Loucy (cell line): Measurements from ENCODE around the gene CHRM2.

Source experiments
- H2AFZ ChIP-seq: fragments of 200-600 bp; sonication (generic); 2 replicates; pipeline ENCODE4 v1.6.0; 2016; ENCODE audit warnings: antibody characterized with exemption, mild to moderate bottlenecking, low read length, moderate library complexity
- H3F3A ChIP-seq: fragments of 200-600 bp; 2 replicates; pipeline ENCODE4 v1.6.0; 2016; ENCODE audit warnings: antibody characterized with exemption, low read depth, mild to moderate bottlenecking
- H3K27me3 ChIP-seq: fragments of 200-600 bp; sonication (generic); 2 replicates; pipeline ENCODE4 v1.6.1; 2014; ENCODE audit warnings: low read length, mild to moderate bottlenecking; ENCODE audit not compliant: insufficient read depth, poor library complexity, severe bottlenecking
- H3K36me3 ChIP-seq: fragments of 200-600 bp; sonication (generic); 2 replicates; pipeline ENCODE4 v1.6.1; 2016; ENCODE audit warnings: low read length; ENCODE audit not compliant: insufficient read depth
- H3K4me1 ChIP-seq: fragments of 200-600 bp; sonication (generic); 2 replicates; pipeline ENCODE4 v1.5.1; 2014; ENCODE audit warnings: low read length, mild to moderate bottlenecking; ENCODE audit not compliant: insufficient read depth, poor library complexity, severe bottlenecking
- H3K4me2 ChIP-seq: fragments of 200-600 bp; sonication (generic); 2 replicates; pipeline ENCODE4 v1.6.0; 2014; ENCODE audit warnings: antibody characterized with exemption, low read length, low read depth, mild to moderate bottlenecking; ENCODE audit not compliant: poor library complexity, severe bottlenecking
- H3K4me3 ChIP-seq: fragments of 200-600 bp; sonication (generic); 2 replicates; pipeline ENCODE4 v1.5.1; 2014; ENCODE audit warnings: low read length, mild to moderate bottlenecking, mixed read lengths; ENCODE audit not compliant: poor library complexity, severe bottlenecking
- H3K79me2 ChIP-seq: fragments of 200-600 bp; sonication (generic); 2 replicates; pipeline ENCODE4 v1.6.1; 2014; ENCODE audit warnings: low read length; ENCODE audit not compliant: insufficient read depth
- H3K9ac ChIP-seq: fragments of 200-600 bp; sonication (generic); 2 replicates; pipeline ENCODE4 v1.6.0; 2014; ENCODE audit warnings: mild to moderate bottlenecking, low read depth, low read length, moderate library complexity; ENCODE audit not compliant: poor library complexity, severe bottlenecking
- H3K9me2 ChIP-seq: fragments of 200-600 bp; sonication (generic); replicated peaks from 2 replicates; pipeline ENCODE4 v1.6.1; 2016; ENCODE audit warnings: low read depth, low read length, mixed read lengths
- H3K9me3 ChIP-seq: fragments of 200-600 bp; sonication (generic); 2 replicates; pipeline ENCODE4 v1.6.1; 2014; ENCODE audit warnings: mild to moderate bottlenecking, antibody characterized with exemption, low read length, low read depth; ENCODE audit not compliant: insufficient read depth
- H4K20me1 ChIP-seq: fragments of 200-600 bp; sonication (generic); 2 replicates; pipeline ENCODE4 v1.6.0; 2014; ENCODE audit warnings: antibody characterized with exemption, low read length, mild to moderate bottlenecking; ENCODE audit not compliant: insufficient read depth, poor library complexity, severe bottlenecking
- EZH2phosphoT487 ChIP-seq: fragments of 200-600 bp; IDR thresholded peaks from 2 replicates; pipeline ENCODE4 v1.6.1; 2018; ENCODE audit warnings: antibody characterized with exemption, mild to moderate bottlenecking, moderate library complexity, borderline replicate concordance
- TF ChIP-seq, protein P1 (sequence below): fragments of 200-600 bp; sonication (generic); conservative IDR thresholded peaks from 2 replicates; pipeline ENCODE4 v1.5.1; 2014; ENCODE audit warnings: mild to moderate bottlenecking, antibody characterized with exemption, low read length

The CHRM2 gene

DNA sequence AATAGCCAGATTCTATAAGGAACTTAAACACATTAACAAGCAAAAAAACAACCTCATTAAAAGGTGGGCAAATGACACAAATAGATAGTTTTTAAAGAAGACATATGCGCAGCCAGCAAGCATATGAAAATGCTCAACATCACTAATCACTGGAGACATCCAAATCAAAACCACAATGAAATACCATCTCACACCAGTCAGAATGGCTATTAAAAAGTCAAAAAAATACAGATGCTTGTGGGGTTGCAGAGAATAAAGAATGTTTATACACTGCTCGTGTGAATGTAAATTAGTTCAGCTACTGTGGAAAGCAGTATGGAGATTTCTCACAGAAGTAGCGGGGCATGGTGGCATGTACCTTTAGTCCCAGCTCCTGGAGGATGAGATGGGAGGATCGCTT, 164.0 kb downstream of the CHRM2 start:
- H3K9me3 ChIP-seq, result no peaks in the 10 kb centered on the region
- H3K4me3 ChIP-seq, result no peak overlapping the region
- H3K4me1 ChIP-seq, result no peaks in the 10 kb centered on the region
- H3K27me3 ChIP-seq, result no peaks in the 10 kb centered on the region
- no peaks in the 10 kb centered on the region for H3K9me2 ChIP-seq
- H3K36me3 ChIP-seq, result no peaks in the 10 kb centered on the region
- H3K9ac ChIP-seq, result no peak overlapping the region
- no peaks in the 10 kb centered on the region for H3K79me2 ChIP-seq
- H4K20me1 ChIP-seq, result no peaks in the 10 kb centered on the region
- H2AFZ ChIP-seq, result no peak overlapping the region
- no peak for TF ChIP-seq EZH2phosphoT487
- TF ChIP-seq, protein P1, sequence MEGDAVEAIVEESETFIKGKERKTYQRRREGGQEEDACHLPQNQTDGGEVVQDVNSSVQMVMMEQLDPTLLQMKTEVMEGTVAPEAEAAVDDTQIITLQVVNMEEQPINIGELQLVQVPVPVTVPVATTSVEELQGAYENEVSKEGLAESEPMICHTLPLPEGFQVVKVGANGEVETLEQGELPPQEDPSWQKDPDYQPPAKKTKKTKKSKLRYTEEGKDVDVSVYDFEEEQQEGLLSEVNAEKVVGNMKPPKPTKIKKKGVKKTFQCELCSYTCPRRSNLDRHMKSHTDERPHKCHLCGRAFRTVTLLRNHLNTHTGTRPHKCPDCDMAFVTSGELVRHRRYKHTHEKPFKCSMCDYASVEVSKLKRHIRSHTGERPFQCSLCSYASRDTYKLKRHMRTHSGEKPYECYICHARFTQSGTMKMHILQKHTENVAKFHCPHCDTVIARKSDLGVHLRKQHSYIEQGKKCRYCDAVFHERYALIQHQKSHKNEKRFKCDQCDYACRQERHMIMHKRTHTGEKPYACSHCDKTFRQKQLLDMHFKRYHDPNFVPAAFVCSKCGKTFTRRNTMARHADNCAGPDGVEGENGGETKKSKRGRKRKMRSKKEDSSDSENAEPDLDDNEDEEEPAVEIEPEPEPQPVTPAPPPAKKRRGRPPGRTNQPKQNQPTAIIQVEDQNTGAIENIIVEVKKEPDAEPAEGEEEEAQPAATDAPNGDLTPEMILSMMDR, result no peak
- H3K4me2 ChIP-seq, result no peak overlapping the region
- no peaks in the 10 kb centered on the region for H3F3A ChIP-seq

DNA sequence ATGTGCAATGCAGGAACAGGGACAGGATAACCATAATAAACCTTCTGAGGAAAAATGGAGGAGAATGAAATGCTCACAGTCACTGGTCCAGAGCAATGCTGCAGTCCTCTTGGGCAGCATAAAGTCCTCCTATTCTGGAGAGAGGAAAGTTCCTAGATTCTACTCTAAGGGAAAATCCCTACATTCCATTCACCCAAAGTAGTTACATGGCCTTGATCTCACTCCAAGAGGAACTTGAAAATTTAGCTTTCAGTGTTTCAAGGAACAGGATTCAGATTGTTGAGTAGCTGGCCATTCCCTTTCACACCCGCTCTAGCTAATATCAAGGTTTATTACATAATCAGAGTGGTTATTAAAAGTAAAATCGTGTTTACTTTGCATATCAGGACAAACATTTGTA, 168.3 kb downstream of the CHRM2 start:
- no peaks in the 10 kb centered on the region for H4K20me1 ChIP-seq
- H3K79me2 ChIP-seq, result no peaks in the 10 kb centered on the region
- no peaks in the 10 kb centered on the region for H3K4me1 ChIP-seq
- H3K27me3 ChIP-seq, result no peaks in the 10 kb centered on the region
- no peak overlapping the region for H3K4me2 ChIP-seq
- no peak overlapping the region for H2AFZ ChIP-seq
- H3K9me2 ChIP-seq, result no peaks in the 10 kb centered on the region
- no peak overlapping the region for H3K4me3 ChIP-seq
- H3K9me3 ChIP-seq, result no peaks in the 10 kb centered on the region
- no peaks in the 10 kb centered on the region for H3F3A ChIP-seq
- no peaks in the 10 kb centered on the region for H3K36me3 ChIP-seq
- H3K9ac ChIP-seq, result no peak overlapping the region
- TF ChIP-seq, protein P1, result no peak
- no peak for TF ChIP-seq EZH2phosphoT487

DNA sequence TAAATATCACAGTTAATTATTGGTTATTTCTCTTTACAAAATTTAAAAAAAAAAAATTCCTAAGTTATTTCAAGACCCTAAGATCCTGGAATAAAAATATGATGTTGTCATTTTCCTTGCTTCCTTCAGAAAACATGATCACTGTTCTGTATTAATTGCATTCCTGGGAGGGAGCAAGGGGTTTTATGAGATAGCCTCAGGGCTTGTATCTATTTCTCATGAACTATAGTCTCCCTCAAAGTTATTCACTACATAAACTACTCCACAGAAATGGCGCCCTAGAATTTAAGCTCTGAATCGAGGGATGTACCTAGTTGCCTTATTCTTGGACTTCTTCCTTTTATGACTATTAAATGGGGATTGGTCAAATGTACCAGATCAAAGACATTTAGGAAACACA, 170.3 kb downstream of the CHRM2 start:
- Histone ChIP-seq H3K79me2 (no peaks in the 10 kb centered on the region), H3K9me3 (no peaks in the 10 kb centered on the region), H2AFZ (no peak overlapping the region), H4K20me1 (no peaks in the 10 kb centered on the region), H3K4me3 (no peak overlapping the region), H3K27me3 (no peaks in the 10 kb centered on the region), H3K9me2 (no peaks in the 10 kb centered on the region), H3K36me3 (no peaks in the 10 kb centered on the region), H3K4me2 (no peak overlapping the region), H3F3A (no peaks in the 10 kb centered on the region), H3K9ac (no peak overlapping the region), H3K4me1 (no peaks in the 10 kb centered on the region)
- TF ChIP-seq EZH2phosphoT487, result no peak
- TF ChIP-seq, protein P1, result no peak
